Amygdala (tissue), 56 donors: ENCODE measurements around the gene TGFBI.

ENCODE experiments used
- DNase-seq, 56 donors: peaks; one replicate each; lab custom pipeline; 2025; lab: John Stamatoyannopoulos, UW

TGFBI gene

GRCh38 chr5:136022965-136023364 is 5.8 kb upstream of the TGFBI start:
- no peak for DNase-seq

- DNase-seq: peak in 7 of 56 donors; percentile 9 to 35 (median 26)
Observed at GRCh38 chr5:136023958-136024541, 4.7 kb upstream of the TGFBI start.

DNA sequence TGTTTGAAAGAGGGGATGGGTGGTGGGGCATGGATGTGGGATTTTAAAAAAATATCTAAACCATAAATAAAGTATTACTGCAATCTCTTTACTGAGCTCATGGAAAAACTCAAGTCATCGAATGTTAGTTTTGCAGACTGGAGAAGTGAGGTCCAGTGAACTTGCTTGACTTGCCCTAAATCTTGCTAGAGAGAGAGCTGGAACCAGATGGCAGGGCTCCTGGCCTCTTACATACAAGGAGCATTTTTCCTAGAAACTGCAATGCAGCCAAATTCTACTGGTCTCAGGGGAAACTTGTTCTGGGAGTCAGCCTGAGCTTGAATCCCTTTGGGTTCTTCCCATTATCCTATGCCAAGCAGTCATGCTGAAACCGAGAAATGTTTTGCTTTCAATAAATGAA is 2.9 kb upstream of the TGFBI start:
- peak in 1 of 56 donors; percentile 20 for DNase-seq

DNA sequence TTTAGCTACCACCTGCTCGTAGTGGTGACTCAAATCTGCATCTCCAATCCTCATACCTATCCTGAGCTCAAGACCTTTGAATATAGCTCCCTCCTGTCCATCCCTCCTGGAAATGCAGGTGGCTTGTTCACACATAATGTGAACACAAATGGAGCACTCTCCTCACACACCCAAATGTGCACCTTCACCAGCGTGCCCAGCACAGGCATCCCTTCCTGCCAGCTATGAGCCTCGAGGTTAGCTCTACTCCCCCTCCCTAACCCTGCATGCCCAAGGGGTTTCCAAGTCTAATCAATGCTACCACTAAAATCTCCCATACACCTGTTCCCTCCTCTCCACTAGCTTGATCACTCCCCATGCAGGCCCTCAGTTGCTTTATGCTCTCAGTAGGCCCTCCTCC is 2.2 kb upstream of the TGFBI start:
- DNase-seq: no peak

GRCh38 chr5:136027311-136027710 is 1.5 kb upstream of the TGFBI start:
- DNase-seq: no peak

DNA sequence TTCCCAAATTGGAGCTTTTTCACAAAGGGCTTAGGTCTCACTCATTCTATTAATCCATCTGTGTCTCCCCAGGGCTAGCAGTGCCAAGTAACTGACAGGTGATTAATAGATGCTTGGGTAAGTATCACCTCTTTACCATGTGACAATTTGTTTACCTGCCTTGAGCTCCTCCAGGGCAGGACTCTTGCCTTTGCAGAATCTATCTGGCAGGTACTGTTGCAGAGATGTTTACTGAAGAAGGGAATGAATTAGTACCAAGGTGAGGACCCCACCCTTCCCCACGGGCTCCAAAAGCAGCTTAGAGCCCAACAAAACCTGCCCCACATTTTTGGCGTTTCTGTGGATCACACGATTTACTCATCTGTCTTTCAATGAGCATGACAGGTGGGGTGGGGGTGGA is 698 bp upstream of the TGFBI start:
- no peak for DNase-seq

DNA sequence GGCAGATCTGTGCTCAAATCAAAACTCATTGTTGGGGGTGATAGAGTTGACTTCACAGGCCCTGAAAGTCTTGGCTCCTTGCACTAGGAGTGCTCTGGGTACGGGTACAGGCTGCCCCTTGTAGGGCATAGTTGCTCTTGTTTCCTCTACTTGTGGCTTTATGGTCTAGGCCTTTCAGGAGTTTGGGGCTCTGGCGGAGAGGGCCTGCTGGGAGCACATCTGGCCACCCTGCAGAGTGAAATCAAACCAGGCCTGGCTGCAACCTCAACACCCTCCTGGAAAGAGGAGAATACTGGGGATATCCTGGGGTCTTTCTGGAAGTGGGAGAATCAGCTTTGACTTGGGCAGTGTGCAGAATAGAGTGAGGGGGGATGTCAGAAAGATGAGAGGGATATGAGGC is 1.5 kb downstream of the TGFBI start:
- no peak for DNase-seq

- DNase-seq: no peak
Observed at GRCh38 chr5:136030956-136031611, 2.3 kb downstream of the TGFBI start.

- peak in 13 of 56 donors; percentile 14 to 59 (median 32) for DNase-seq
Observed at GRCh38 chr5:136031711-136032110, 2.9 kb downstream of the TGFBI start.

DNA sequence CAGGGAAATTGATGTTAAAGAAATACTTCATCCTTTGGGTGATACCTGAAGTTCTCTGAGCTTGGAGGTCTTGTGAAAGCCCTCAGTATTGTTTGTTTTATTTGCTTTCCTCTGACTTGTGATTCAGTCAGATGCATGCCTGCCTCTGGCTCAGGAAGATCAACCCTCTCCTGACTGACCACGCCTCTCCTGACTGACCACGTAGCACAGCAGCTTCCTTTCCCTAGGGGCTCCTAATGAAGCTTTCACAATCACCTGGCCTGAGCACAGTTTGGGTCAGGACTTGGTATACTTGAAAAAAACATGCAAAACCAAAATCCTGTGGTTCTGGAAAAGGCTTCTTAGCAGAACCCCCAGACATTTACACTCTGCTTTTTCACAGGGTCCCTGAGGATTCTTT is 3.8 kb downstream of the TGFBI start:
- DNase-seq: no peak

GRCh38 chr5:136033234-136033633 is 4.4 kb downstream of the TGFBI start:
- no peak for DNase-seq

DNA sequence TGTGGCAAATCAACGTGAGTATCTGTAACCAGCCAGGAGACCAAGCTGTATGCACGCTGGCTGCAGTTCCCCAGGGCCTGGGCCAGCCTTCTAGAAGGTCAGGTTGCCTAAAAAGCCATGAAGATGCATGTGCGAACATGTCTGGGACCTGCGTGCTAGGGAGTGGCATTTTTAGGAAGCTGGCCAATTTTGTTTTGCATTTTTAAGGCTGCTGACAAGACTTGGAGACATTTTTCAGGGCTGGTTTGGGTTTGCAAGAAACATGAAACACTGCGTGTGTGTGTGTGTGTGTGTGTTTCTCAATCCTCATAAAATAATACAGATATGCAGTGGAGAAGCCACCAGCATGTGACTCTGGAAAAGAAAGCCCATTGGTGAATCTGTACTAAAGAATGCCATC is 5.1 kb downstream of the TGFBI start:
- no peak for DNase-seq

GRCh38 chr5:136034492-136034891 is 5.7 kb downstream of the TGFBI start:
- DNase-seq: no peak

- no peak for DNase-seq
Observed at GRCh38 chr5:136034984-136035383, 6.2 kb downstream of the TGFBI start.

GRCh38 chr5:136035837-136036236 is 7.0 kb downstream of the TGFBI start:
- DNase-seq: no peak

GRCh38 chr5:136036293-136036911 is 7.6 kb downstream of the TGFBI start:
- no peak for DNase-seq

DNA sequence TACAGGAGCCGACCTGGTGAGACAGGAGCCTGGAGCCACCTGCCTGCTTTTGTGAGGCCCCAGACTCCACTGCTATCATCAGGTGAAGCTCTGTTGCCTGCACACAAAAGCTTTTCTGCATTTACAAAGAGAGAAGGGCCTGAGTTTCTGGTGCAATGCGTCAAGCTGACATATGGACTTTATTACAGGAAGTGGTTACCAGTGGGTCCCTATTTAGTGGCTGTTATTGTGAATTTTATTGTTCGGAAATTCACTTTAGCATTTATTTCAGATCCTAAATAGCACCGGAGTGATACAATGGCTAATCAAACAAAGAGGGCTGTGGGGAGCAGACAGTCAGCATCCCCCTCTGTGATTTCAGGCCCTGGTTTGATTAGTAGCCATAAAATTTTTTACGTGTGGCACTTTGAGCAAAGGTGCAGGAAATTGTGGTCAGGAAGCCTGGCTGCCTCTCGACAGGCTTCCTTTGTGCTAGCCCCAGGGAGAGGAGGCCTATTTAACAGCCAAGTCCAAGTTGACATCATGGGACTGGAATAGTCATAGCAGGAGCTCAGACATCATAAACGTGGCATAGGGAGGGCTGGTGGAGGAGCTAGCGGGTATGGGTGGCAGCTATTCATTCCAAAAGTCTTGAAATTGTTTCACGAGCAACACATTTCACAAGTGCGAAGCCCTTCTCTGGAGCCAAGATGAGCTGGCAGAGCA is 8.4 kb downstream of the TGFBI start:
- no peak for DNase-seq

DNA sequence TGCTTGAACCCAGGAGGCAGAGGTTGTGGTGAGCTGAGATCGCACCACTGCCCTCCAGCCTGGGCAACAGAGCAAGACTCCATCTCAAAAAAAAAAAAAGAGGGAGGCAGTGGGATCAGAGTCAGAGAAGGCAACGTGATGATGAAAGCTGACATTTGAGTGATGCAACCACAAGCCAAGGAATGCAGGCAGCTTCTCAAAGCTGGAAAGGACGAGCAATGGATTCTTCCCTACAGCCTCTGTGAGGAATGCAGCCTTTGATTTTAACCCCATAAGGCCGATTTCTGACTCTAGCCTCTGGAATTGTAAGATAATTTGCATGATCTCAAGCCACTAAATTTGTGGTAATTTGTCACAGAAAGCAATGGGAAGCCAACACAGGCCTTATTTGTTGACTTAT is 9.8 kb downstream of the TGFBI start:
- no peak for DNase-seq

DNA sequence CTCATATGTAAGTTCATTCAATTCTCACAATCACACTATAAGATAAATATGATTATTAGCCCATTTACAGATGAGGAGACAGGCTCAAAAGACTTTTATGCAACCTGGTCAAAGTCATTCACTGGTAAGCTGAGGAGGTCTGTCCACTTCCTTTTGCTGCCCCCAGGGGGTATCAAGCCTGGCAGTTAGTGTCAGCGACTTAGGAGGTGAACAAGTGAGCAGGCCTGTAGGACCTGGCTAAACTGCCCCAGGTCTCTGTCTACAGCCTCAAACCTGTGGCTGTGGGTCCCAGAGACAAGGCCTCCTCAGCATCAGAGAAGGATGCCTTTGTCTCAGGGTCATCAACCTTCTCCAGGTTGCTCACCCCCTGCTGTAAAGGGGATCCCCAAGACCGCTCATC is 10.4 kb downstream of the TGFBI start:
- DNase-seq: no peak

DNA sequence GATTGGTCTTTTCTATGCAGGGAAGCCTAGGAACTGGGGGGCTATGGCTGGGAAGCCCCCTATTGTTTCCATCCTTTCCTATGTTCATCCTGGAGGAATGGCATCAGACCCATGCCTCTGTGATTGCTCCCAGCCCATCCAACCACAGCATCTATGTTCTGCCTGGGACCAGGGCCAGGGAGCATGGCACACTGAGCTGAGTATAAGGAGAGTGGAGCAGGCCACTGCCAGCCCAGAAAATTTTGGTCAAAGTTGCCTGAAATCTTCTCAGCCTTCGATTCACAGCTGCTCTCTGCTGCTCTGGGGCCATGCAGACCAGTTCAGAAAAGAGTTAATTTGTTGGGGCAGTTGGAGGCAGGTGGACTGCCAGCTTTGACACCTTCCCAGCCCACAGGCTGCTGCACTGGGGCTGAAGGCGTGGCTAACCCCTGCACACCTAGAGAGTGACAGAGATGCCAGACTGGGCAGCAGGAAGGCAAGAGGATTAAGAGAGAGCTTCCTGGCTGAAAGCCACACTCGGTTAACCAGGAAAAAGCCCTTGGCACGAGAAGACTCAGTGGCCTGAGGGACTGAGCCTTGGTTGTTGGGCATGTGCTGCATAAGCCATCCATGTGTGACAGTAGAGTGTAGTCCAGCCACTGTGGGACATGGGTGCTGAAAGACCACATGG is 12.1 kb downstream of the TGFBI start:
- DNase-seq: no peak

DNA sequence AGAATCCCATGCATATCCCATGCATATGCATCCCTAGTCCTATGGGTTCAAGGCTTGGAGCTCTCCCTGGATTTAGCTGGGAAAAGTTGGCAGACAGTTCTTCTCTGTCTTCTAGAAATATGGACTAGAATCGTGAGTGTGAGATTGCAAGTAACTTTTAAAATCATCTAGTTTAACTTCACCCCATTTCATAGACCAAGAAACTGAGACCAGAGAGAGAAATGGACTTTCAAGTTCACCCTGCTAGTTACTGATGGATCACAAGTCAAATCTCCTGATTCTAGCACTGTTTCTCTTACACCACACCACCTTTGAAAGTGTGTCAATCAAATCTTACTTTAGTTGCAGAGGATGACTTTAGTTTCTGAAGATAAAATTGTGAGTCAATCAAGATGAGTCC is 13.4 kb downstream of the TGFBI start:
- DNase-seq: no peak
